ENCODE results near the gene STKLD1.

STKLD1 gene

GRCh38 chr9:133420392-133420827, 44.2 kb downstream of the STKLD1 start:
- peak; percentile 30 to 66 for DNase-seq

GRCh38 chr9:133421615-133422542, 45.7 kb downstream of the STKLD1 start, which contains the start of gene ADAMTS13:
ADAMTS13 (plus strand) TSS chr9:133422367; CDS start chr9:133422444, 77 bp downstream.
- peak in 1 of 2 donors; percentile 16 for DNase-seq

GRCh38 chr9:133423216-133423615, 47.0 kb downstream of the STKLD1 start:
- DNase-seq, result no peak

GRCh38 chr9:133424187-133424586, 48.0 kb downstream of the STKLD1 start:
- no peak for DNase-seq

- DNase-seq, result no peak
Observed at GRCh38 chr9:133425049-133425632, 49.0 kb downstream of the STKLD1 start.

GRCh38 chr9:133426011-133426410, 49.8 kb downstream of the STKLD1 start:
- no peak for DNase-seq

GRCh38 chr9:133427658-133428348, 51.6 kb downstream of the STKLD1 start:
- DNase-seq, result no peak

GRCh38 chr9:133428617-133429101, 52.5 kb downstream of the STKLD1 start:
- DNase-seq, result no peak

GRCh38 chr9:133429214-133429613, 53.0 kb downstream of the STKLD1 start:
- no peak for DNase-seq

- peak in 1 of 2 donors; percentile 9 for DNase-seq
Observed at GRCh38 chr9:133429641-133430161, 53.5 kb downstream of the STKLD1 start.

GRCh38 chr9:133430244-133430643, 54.1 kb downstream of the STKLD1 start:
- DNase-seq, result no peak

- DNase-seq, result no peak
Observed at GRCh38 chr9:133433351-133433843, 57.2 kb downstream of the STKLD1 start.

GRCh38 chr9:133436681-133437080, 60.5 kb downstream of the STKLD1 start:
- DNase-seq, result no peak

GRCh38 chr9:133437753-133438531, 61.8 kb downstream of the STKLD1 start:
- no peak for DNase-seq

GRCh38 chr9:133439337-133439736, 63.2 kb downstream of the STKLD1 start:
- DNase-seq, result no peak

- DNase-seq, result peak in 1 of 2 donors; percentile 72
Observed at GRCh38 chr9:133440874-133441273, 64.7 kb downstream of the STKLD1 start.

GRCh38 chr9:133441571-133441970, 65.4 kb downstream of the STKLD1 start:
- DNase-seq, result no peak

- DNase-seq, result no peak
Observed at GRCh38 chr9:133443248-133443647, 67.1 kb downstream of the STKLD1 start.

GRCh38 chr9:133443982-133444381, 67.8 kb downstream of the STKLD1 start:
- DNase-seq, result no peak

GRCh38 chr9:133445293-133445969, 69.3 kb downstream of the STKLD1 start:
- DNase-seq, result no peak

- DNase-seq, result no peak
Observed at GRCh38 chr9:133448487-133448972, 72.4 kb downstream of the STKLD1 start.
